ENCODE measurements around the gene GRIA3.

DNA sequence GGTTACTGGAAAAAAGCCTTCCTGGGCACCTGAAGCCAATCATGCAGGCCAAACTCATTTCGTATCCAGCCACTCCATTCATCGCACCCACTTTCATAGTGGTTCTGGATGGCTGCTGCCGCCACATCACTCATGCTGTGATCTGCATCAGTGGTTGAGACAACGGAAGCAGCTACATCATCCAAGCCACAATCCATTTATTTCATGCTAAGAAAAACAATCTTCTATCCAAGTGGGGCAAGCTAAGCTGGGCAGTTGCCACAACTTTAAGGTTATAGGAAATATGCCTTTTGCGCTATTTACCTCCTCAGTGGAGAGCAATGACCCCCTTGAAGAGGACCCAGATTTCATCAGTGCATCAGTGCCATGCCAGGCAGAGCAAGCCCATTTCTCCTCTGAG, 124.6 kb downstream of the GRIA3 start:
- TF ChIP-seq CTCF (IDR thresholded peaks at IDR 0.05) (no peak), POLR2A (IDR thresholded peaks at IDR 0.05) (no peak)
